ENCODE data around the gene ADPRHL1. TPM values are rescaled to one million over a fixed set of nuclear protein-coding genes. Genes with fewer than 3 reads are reported as not detected.

Gene ADPRHL1
- total RNA-seq, 1 experiment from 2014 or later: 4.9 TPM

GRCh38 chr13:113454936-113455335, 1.6 kb upstream of the ADPRHL1 start:
- no peak for TF ChIP-seq CTCF (IDR thresholded peaks at IDR 0.05; ENCODE audit: insufficient read depth in 1 of 2, low read depth in 1 of 2, low read length in 1 of 2, severe bottlenecking in 1 of 2, unreplicated experiment in 1 of 2)
- H3K9me3 ChIP-seq: no peaks in the 10 kb centered on the region
- BruUV-seq (replicated peaks): no TSS peak
- no peaks in the 10 kb centered on the region for H3K27me3 Mint-ChIP-seq (ENCODE audit: insufficient read depth, unreplicated experiment)
- no peak for DNase-seq
- peaks cover 66% of the 10 kb centered on the region for H3K36me3 Mint-ChIP-seq (ENCODE audit: insufficient read depth, unreplicated experiment)
- intact Hi-C loops (cut with micrococcal nuclease; ENCODE audit: unreplicated experiment): no loop called here
- H3K27ac Mint-ChIP-seq (ENCODE audit: unreplicated experiment): no peak overlapping the region
- H3K4me3 ChIP-seq (ENCODE audit: low read depth, low read length): no peak overlapping the region
- CTCF ChIA-PET: interaction anchor here (1.0 kb wide), 1 partner anchor 35 kb away, joined by 3 read pairs; no protein-coding TSS in a partner anchor
- peaks cover 4% of the 10 kb centered on the region; the same call in 1 of the 2 replicates for H3K4me1 ChIP-seq
- peaks cover 6% of the 10 kb centered on the region for H3K4me1 Mint-ChIP-seq (ENCODE audit: low read depth, unreplicated experiment)
- no peak overlapping the region for H3K4me3 Mint-ChIP-seq (ENCODE audit: unreplicated experiment)
- H3K9me3 Mint-ChIP-seq (ENCODE audit: unreplicated experiment): no peaks in the 10 kb centered on the region
- POLR2A ChIA-PET: no interaction called here
- peaks cover 1% of the 10 kb centered on the region for H3K36me3 ChIP-seq (ENCODE audit: control insufficient read depth, insufficient read depth, low read length)
- no peaks in the 10 kb centered on the region for H3K27me3 ChIP-seq (replicated peaks; ENCODE audit: control insufficient read depth, insufficient read depth, low read length)

DNA sequence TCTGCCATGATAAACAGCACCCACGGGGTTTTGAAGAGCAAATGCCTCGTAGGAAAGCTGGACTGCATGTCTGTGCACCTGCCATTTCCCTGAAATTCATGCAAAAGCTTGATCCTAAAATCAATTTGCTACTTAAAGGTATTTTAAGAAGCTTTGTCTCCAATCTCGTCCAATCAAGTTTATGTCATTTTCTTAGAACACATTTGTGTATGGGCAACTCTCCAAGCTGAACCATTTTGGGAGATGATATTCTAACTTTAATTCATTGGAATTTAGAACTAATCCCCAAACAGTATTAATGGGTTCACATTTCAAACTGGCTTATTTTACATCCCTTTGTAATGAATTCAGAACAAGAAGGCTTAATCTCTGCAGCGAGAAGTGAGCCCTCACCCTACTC, 822 bp downstream of the ADPRHL1 start:
- peaks cover 70% of the 10 kb centered on the region for H3K36me3 Mint-ChIP-seq (ENCODE audit: insufficient read depth, unreplicated experiment)
- no peak for DNase-seq
- Histone ChIP-seq H3K9me3 (no peaks in the 10 kb centered on the region), H3K36me3 (ENCODE audit: control insufficient read depth, insufficient read depth, low read length) (no peaks in the 10 kb centered on the region; the same call in none of the 2 replicates), H3K4me3 (ENCODE audit: low read depth, low read length) (no peak overlapping the region), H3K27me3 (replicated peaks; ENCODE audit: control insufficient read depth, insufficient read depth, low read length) (no peaks in the 10 kb centered on the region), H3K4me1 (peaks cover 9% of the 10 kb centered on the region)
- no TSS peak for BruUV-seq (replicated peaks)
- ChIA-PET POLR2A (interaction anchor here (0.6 kb wide), 1 partner anchor 10 kb away, joined by 3 read pairs; no protein-coding TSS in a partner anchor), CTCF (interaction anchor here (0.7 kb wide), 1 partner anchor 73 kb away, joined by 3 read pairs; no protein-coding TSS in a partner anchor)
- H3K4me3 Mint-ChIP-seq (ENCODE audit: unreplicated experiment): no peak overlapping the region
- H3K4me1 Mint-ChIP-seq (ENCODE audit: low read depth, unreplicated experiment): peaks cover 6% of the 10 kb centered on the region
- intact Hi-C loops (cut with micrococcal nuclease; ENCODE audit: unreplicated experiment): no loop called here
- H3K27me3 Mint-ChIP-seq (ENCODE audit: insufficient read depth, unreplicated experiment): no peaks in the 10 kb centered on the region
- no peak overlapping the region for H3K27ac Mint-ChIP-seq (ENCODE audit: unreplicated experiment)
- TF ChIP-seq CTCF (IDR thresholded peaks at IDR 0.05; ENCODE audit: insufficient read depth in 1 of 2, low read depth in 1 of 2, low read length in 1 of 2, severe bottlenecking in 1 of 2, unreplicated experiment in 1 of 2): no peak
- no peaks in the 10 kb centered on the region for H3K9me3 Mint-ChIP-seq (ENCODE audit: unreplicated experiment)

GRCh38 chr13:113451951-113452421, 1.3 kb downstream of the ADPRHL1 start:
- CTCF ChIA-PET: interaction anchor here (0.7 kb wide), 1 partner anchor 73 kb away, joined by 3 read pairs; no protein-coding TSS in a partner anchor
- intact Hi-C loops (cut with micrococcal nuclease; ENCODE audit: unreplicated experiment): loop anchor here (2.0 kb wide), 1 partner anchor 47 kb away; no protein-coding TSS in a partner anchor
- H3K9me3 Mint-ChIP-seq (ENCODE audit: unreplicated experiment): no peaks in the 10 kb centered on the region
- Histone ChIP-seq H3K4me3 (ENCODE audit: low read depth, low read length) (no peak overlapping the region), H3K36me3 (ENCODE audit: control insufficient read depth, insufficient read depth, low read length) (peaks cover 2% of the 10 kb centered on the region; the same call in 1 of the 2 replicates), H3K9me3 (no peaks in the 10 kb centered on the region), H3K27me3 (replicated peaks; ENCODE audit: control insufficient read depth, insufficient read depth, low read length) (no peaks in the 10 kb centered on the region), H3K4me1 (peaks cover 9% of the 10 kb centered on the region)
- no peak for TF ChIP-seq CTCF (IDR thresholded peaks at IDR 0.05; ENCODE audit: insufficient read depth in 1 of 2, low read depth in 1 of 2, low read length in 1 of 2, severe bottlenecking in 1 of 2, unreplicated experiment in 1 of 2)
- H3K4me1 Mint-ChIP-seq (ENCODE audit: low read depth, unreplicated experiment): peaks cover 6% of the 10 kb centered on the region
- DNase-seq: no peak
- no TSS peak for BruUV-seq (replicated peaks)
- no peaks in the 10 kb centered on the region for H3K27me3 Mint-ChIP-seq (ENCODE audit: insufficient read depth, unreplicated experiment)
- H3K36me3 Mint-ChIP-seq (ENCODE audit: insufficient read depth, unreplicated experiment): peaks cover 67% of the 10 kb centered on the region
- no peak overlapping the region for H3K27ac Mint-ChIP-seq (ENCODE audit: unreplicated experiment)
- POLR2A ChIA-PET: interaction anchor here (0.6 kb wide), 1 partner anchor 10 kb away, joined by 3 read pairs; no protein-coding TSS in a partner anchor
- H3K4me3 Mint-ChIP-seq (ENCODE audit: unreplicated experiment): no peak overlapping the region
